ENCODE results near the gene CHL1. TPM values are rescaled to one million over a fixed set of nuclear protein-coding genes. Genes with fewer than 3 reads are reported as not detected.

The CHL1 gene
- total and polyA plus RNA-seq, 2 experiments from 2014 or later, result not detected

DNA sequence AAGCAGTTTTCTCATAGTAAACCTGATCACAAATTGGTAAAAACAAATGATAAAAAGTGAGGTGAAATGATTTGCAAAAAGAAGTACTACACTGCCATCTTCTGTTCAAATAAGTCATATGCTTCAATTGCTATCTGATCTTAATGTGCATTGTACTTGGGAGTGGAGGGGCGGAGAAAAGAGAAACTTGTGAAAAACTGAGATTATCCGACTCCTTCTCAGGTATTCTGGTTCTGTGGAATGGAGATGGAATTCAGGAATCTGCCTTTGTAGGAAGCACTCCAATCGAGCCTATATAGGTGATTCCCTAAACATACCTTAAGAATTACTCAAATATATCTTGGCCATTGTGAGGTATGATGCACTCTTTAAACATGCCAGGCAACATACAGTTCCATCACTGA, 180.6 kb downstream of the CHL1 start:
- Histone ChIP-seq H3K36me3 (ENCODE audit: low read depth) (no peaks in the 10 kb centered on the region), H3K4me3 (no peak overlapping the region), H3K9me3 (ENCODE audit: low read depth) (no peaks in the 10 kb centered on the region), H2AFZ (no peak overlapping the region), H3K4me2 (ENCODE audit: unreplicated experiment) (no peak overlapping the region), H3F3A (ENCODE audit: insufficient read depth) (no peaks in the 10 kb centered on the region), H3K27ac (no peak overlapping the region), H3K4me1 (ENCODE audit: insufficient read depth) (no peaks in the 10 kb centered on the region), H3K9me2 (ENCODE audit: insufficient read depth) (no peaks in the 10 kb centered on the region), H3K27me3 (replicated peaks; ENCODE audit: insufficient read depth) (no peaks in the 10 kb centered on the region), H3K79me2 (ENCODE audit: insufficient read depth) (no peaks in the 10 kb centered on the region), H4K20me1 (ENCODE audit: insufficient read depth) (no peaks in the 10 kb centered on the region), H3K9ac (no peak overlapping the region)
- 19 to 28% methylated on average over 3 of the region's 3 CpGs for WGBS, 2 experiments (ENCODE audit: low coverage in 1 of 2, low lambda C conversion rate in 2 of 2, missing lambda C conversion rate in 2 of 2)
- TF ChIP-seq EZH2phosphoT487 (IDR thresholded peaks at IDR 0.05; ENCODE audit: insufficient read depth, low read depth) (no peak), EZH2 (IDR thresholded peaks at IDR 0.05; ENCODE audit: insufficient read depth, poor library complexity, severe bottlenecking) (no peak)
- in situ Hi-C loops (cut with MboI), result no loop called here
- DNase-seq, result peak; percentile 48

DNA sequence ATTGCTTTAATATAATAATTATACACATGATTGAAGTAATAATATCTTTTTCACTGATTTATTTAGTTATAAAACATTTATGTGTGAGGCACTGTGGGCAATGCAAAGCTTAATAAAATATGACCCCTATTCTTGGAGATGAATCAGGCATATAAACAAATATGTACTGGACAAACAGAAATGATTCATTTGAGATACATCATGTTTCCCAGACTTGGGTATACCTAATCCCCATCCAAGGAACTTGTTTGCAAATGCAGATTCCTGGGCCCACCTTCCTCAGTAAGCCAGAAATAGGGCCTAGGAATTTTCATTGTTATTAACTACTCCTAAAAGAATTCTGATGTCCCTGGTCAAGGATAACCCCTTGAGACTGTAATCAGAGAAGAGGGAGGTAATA, 184.2 kb downstream of the CHL1 start:
- Histone ChIP-seq H3K79me2 (ENCODE audit: insufficient read depth) (no peaks in the 10 kb centered on the region), H3K4me1 (ENCODE audit: insufficient read depth) (no peaks in the 10 kb centered on the region), H3K4me3 (no peak overlapping the region), H3K9ac (no peak overlapping the region), H3K9me2 (ENCODE audit: insufficient read depth) (no peaks in the 10 kb centered on the region), H3F3A (ENCODE audit: insufficient read depth) (no peaks in the 10 kb centered on the region), H3K27ac (no peak overlapping the region), H3K9me3 (ENCODE audit: low read depth) (no peaks in the 10 kb centered on the region), H3K4me2 (ENCODE audit: unreplicated experiment) (no peak overlapping the region), H3K27me3 (replicated peaks; ENCODE audit: insufficient read depth) (no peaks in the 10 kb centered on the region), H2AFZ (no peak overlapping the region), H3K36me3 (ENCODE audit: low read depth) (no peaks in the 10 kb centered on the region), H4K20me1 (ENCODE audit: insufficient read depth) (no peaks in the 10 kb centered on the region)
- in situ Hi-C loops (cut with MboI), result no loop called here
- DNase-seq, result no peak
- TF ChIP-seq EZH2 (IDR thresholded peaks at IDR 0.05; ENCODE audit: insufficient read depth, poor library complexity, severe bottlenecking) (no peak), EZH2phosphoT487 (IDR thresholded peaks at IDR 0.05; ENCODE audit: insufficient read depth, low read depth) (no peak)

DNA sequence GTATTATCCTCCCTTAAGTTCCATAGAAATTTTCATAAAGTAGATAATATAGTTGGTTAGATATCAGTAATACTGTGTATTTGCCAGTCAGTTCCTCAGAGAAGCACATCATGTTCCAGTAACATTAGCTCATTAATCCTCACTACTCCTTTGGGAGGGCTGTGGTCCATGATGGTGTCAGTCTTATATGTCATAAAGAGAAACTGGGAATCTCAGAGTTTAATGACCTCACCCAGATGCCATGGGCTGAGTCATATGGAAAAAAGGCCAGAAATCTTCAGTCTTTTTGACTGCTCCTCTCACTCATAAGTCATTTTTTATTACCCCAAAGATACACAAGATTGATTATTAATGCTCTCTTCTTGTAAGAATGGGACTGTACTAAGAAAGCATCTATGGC, 188.6 kb downstream of the CHL1 start:
- TF ChIP-seq EZH2phosphoT487 (IDR thresholded peaks at IDR 0.05; ENCODE audit: insufficient read depth, low read depth) (no peak), EZH2 (IDR thresholded peaks at IDR 0.05; ENCODE audit: insufficient read depth, poor library complexity, severe bottlenecking) (no peak)
- in situ Hi-C loops (cut with MboI), result no loop called here

DNA sequence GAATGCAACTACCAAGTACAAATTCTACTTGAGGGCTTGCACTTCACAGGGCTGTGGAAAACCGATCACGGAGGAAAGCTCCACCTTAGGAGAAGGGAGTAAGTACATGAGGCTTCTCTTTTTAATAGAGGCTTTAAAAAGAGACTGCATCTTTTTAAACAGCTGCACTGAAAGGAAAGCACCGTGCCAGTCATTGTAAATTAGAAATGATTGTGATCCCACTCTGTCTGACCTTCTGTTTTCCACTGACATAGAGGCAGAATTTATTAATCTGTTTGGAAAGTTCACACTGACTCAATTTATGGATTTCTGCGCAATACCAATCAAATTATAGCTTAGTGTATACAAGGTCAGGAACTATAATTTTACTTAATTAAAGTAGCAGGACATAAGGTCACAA, 198.2 kb downstream of the CHL1 start:
- Histone ChIP-seq H3K27ac (no peak overlapping the region), H3K79me2 (ENCODE audit: insufficient read depth) (no peaks in the 10 kb centered on the region), H3K9me2 (ENCODE audit: insufficient read depth) (no peaks in the 10 kb centered on the region), H3K36me3 (ENCODE audit: low read depth) (no peaks in the 10 kb centered on the region), H3K9ac (no peak overlapping the region), H3K4me2 (ENCODE audit: unreplicated experiment) (no peak overlapping the region), H2AFZ (no peak overlapping the region), H3K4me3 (no peak overlapping the region), H3K4me1 (ENCODE audit: insufficient read depth) (no peaks in the 10 kb centered on the region), H3F3A (ENCODE audit: insufficient read depth) (no peaks in the 10 kb centered on the region), H3K27me3 (replicated peaks; ENCODE audit: insufficient read depth) (no peaks in the 10 kb centered on the region), H3K9me3 (ENCODE audit: low read depth) (no peaks in the 10 kb centered on the region), H4K20me1 (ENCODE audit: insufficient read depth) (no peaks in the 10 kb centered on the region)
- no peak for TF ChIP-seq EZH2 (IDR thresholded peaks at IDR 0.05; ENCODE audit: insufficient read depth, poor library complexity, severe bottlenecking)
- TF ChIP-seq EZH2phosphoT487 (IDR thresholded peaks at IDR 0.05; ENCODE audit: insufficient read depth, low read depth), result no peak
- no peak for DNase-seq
- WGBS, 2 experiments (ENCODE audit: low coverage in 1 of 2, low lambda C conversion rate in 2 of 2, missing lambda C conversion rate in 2 of 2), result 28 to 36% methylated on average over 4 of the region's 4 CpGs
- in situ Hi-C loops (cut with MboI), result no loop called here

More for the DNA sequence above, 188.6 kb downstream of the CHL1 start:
- H3K9me3 ChIP-seq (ENCODE audit: low read depth), result no peaks in the 10 kb centered on the region
- no peak overlapping the region for H3K9ac ChIP-seq
- no peaks in the 10 kb centered on the region for H3F3A ChIP-seq (ENCODE audit: insufficient read depth)
- H4K20me1 ChIP-seq (ENCODE audit: insufficient read depth), result no peaks in the 10 kb centered on the region
- H3K4me1 ChIP-seq (ENCODE audit: insufficient read depth), result no peaks in the 10 kb centered on the region
- no peak overlapping the region for H2AFZ ChIP-seq
- no peak overlapping the region for H3K4me2 ChIP-seq (ENCODE audit: unreplicated experiment)
- H3K27ac ChIP-seq, result no peak overlapping the region
- H3K79me2 ChIP-seq (ENCODE audit: insufficient read depth), result no peaks in the 10 kb centered on the region
- H3K4me3 ChIP-seq, result no peak overlapping the region
- H3K27me3 ChIP-seq (replicated peaks; ENCODE audit: insufficient read depth), result no peaks in the 10 kb centered on the region
- H3K36me3 ChIP-seq (ENCODE audit: low read depth), result no peaks in the 10 kb centered on the region
- peak; percentile 31 for DNase-seq
- no peaks in the 10 kb centered on the region for H3K9me2 ChIP-seq (ENCODE audit: insufficient read depth)

DNA sequence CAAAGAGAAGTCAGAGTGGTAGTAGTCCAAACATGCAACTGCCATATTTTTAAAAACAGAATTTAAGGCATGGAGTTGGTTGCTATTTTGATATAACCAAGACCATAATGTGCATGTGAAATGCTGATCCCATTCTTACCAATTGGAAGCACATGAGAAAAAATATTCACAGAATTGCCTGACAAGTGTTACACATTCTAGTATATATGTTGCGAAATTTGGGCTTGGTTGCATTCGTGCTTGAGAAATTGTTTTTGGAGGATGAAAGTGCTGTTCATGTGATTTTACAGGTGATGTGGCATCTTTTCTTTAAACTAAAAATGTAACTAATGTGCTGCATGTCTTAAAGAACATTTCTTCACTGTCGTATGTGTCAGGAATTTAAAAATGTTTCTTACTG, 199.7 kb downstream of the CHL1 start:
- 55 to 60% methylated on average over 3 of the region's 3 CpGs for WGBS, 2 experiments (ENCODE audit: low coverage in 1 of 2, low lambda C conversion rate in 2 of 2, missing lambda C conversion rate in 2 of 2)
- in situ Hi-C loops (cut with MboI), result no loop called here
- H3K9ac ChIP-seq, result no peak overlapping the region
- peak; percentile 19 for DNase-seq
- no peaks in the 10 kb centered on the region for H4K20me1 ChIP-seq (ENCODE audit: insufficient read depth)
- no peaks in the 10 kb centered on the region for H3K27me3 ChIP-seq (replicated peaks; ENCODE audit: insufficient read depth)
- no peaks in the 10 kb centered on the region for H3F3A ChIP-seq (ENCODE audit: insufficient read depth)
- TF ChIP-seq EZH2phosphoT487 (IDR thresholded peaks at IDR 0.05; ENCODE audit: insufficient read depth, low read depth) (no peak), EZH2 (IDR thresholded peaks at IDR 0.05; ENCODE audit: insufficient read depth, poor library complexity, severe bottlenecking) (no peak)
- H3K27ac ChIP-seq, result no peak overlapping the region
- no peak overlapping the region for H3K4me2 ChIP-seq (ENCODE audit: unreplicated experiment)
- no peaks in the 10 kb centered on the region for H3K4me1 ChIP-seq (ENCODE audit: insufficient read depth)
- H3K79me2 ChIP-seq (ENCODE audit: insufficient read depth), result no peaks in the 10 kb centered on the region
- no peaks in the 10 kb centered on the region for H3K9me2 ChIP-seq (ENCODE audit: insufficient read depth)
- no peak overlapping the region for H3K4me3 ChIP-seq
- no peaks in the 10 kb centered on the region for H3K36me3 ChIP-seq (ENCODE audit: low read depth)
- H3K9me3 ChIP-seq (ENCODE audit: low read depth), result no peaks in the 10 kb centered on the region
- H2AFZ ChIP-seq, result no peak overlapping the region
